Cardiac septum (tissue), 1 donor: ENCODE data around the gene TRMT1L. TPM values are rescaled to one million over a fixed set of nuclear protein-coding genes. Genes with fewer than 3 reads are reported as not detected.

Source experiments
- DNase-seq: peaks from one replicate; pipeline ENCODE4 v3.0.0-alpha.2; 2020; ENCODE audit warnings: low spot score
- intact Hi-C: fragments of 100-400 bp; cut with DNase I; formaldehyde crosslinking; loops from one replicate; pipeline ENCODE4 v1.14.0; 2022
- total RNA-seq: library from RNA; stranded (reverse); fragmentation: NEBNext Ultra II Directional; extraction: Animal tissue kit (Norgen Biotek cat#: 25700); gene quantifications from one replicate; pipeline ENCODE4 v1.2.1, GENCODE V29; 2021
- donor health status: DM: no; HTN: no; CAD: no.

The TRMT1L gene
- total RNA-seq, 1 donor from 2014 or later: 20.6 TPM

- intact Hi-C loops: no loop called here
- DNase-seq: no peak
Observed at GRCh38 chr1:185139246-185139645, 17.5 kb downstream of the TRMT1L start.

DNA sequence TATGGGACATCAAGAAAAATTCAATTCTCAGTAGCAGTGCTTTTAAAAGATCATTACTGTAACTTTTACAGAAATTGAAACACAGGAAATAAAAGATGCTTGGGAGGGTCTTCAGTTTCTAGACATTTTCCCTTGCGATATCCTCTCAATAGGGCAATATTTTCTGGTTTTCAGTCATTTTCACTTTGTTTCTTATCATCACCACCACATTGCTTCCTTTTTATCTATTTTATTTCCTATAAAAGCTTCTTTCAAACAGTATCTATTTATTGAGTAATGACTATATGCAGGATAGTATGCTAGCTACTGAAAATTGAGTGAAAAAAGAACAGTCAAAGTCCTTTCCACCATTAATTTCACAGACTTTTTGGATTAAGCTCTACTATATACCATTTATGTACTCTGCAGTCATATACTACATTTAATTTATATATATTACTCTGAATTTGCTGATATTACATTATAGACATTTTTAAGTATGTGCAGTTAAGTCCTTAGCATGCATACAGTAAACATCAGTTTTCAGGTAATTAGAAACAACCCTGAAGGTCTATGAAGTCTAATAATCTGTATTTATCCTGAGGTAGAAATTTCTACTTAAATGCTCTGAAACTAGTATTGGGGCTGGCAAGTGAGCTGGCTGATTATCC is 18.7 kb downstream of the TRMT1L start:
- no peak for DNase-seq
- intact Hi-C loops: no loop called here

- intact Hi-C loops: no loop called here
- no peak for DNase-seq
Observed at GRCh38 chr1:185132534-185132933, 24.2 kb downstream of the TRMT1L start.

GRCh38 chr1:185129708-185130107 is 27.0 kb downstream of the TRMT1L start:
- intact Hi-C loops: no loop called here
- no peak for DNase-seq

- DNase-seq: no peak
- intact Hi-C loops: no loop called here
Observed at GRCh38 chr1:185112356-185112755, 44.4 kb downstream of the TRMT1L start.

DNA sequence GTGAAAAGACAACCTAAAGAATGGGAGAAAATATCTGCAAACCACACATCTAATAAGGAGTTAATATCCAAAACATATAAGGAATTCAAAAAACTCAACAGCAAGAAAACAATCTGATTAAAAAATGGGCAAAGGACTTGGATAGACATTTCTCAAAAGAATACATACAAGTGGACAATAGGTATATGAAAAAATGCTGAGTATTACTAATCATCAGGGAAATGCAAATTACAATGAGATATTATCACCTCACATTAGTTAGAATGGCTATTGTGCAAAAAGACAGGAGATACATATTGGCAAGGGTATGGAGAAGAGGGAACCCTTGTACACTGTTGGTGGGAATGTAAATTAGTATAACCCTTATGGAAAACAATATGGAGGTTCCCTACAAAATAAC is 44.9 kb downstream of the TRMT1L start:
- DNase-seq: no peak
- intact Hi-C loops: no loop called here

DNA sequence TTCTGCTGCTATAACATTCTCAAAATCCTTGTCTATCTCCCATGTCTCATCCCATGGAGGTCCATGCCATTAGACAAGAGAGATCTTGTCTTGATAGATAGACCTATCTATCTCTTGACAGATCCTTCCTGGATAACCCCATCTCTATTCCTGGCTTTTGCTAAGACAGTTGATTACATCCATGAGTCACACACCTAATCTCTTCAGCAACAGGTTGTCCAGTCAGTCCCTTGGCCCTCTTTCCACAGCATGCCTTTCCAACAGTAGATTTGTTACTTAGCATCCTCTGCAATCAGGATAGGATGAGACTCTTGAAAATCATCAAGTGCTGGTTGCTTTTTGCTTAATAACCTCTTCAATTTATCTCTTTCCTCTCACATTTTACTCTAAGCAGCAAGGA is 46.6 kb downstream of the TRMT1L start:
- no peak for DNase-seq
- intact Hi-C loops: no loop called here

DNA sequence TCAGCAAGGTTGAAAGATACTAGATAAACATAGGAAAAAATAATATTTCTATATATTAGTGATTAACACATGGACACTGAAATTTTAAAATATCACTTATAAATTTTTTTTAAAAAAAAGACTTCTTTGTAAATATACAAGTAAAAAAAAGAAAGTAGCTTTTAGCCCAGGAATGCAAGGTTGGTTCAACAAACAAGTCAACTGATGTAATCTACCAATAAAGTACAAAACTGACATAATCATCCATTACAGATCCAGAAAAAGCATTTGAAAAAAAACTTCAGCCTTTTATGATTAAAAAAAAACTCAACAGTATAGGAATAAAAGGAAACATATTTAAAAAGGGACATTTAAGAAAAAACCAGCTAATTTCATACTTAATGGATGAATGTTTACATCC is 48.4 kb downstream of the TRMT1L start:
- intact Hi-C loops: no loop called here

GRCh38 chr1:185105121-185105520 is 51.6 kb downstream of the TRMT1L start:
- no peak for DNase-seq
- intact Hi-C loops: no loop called here

More for the DNA sequence above, 48.4 kb downstream of the TRMT1L start:
- no peak for DNase-seq

DNA sequence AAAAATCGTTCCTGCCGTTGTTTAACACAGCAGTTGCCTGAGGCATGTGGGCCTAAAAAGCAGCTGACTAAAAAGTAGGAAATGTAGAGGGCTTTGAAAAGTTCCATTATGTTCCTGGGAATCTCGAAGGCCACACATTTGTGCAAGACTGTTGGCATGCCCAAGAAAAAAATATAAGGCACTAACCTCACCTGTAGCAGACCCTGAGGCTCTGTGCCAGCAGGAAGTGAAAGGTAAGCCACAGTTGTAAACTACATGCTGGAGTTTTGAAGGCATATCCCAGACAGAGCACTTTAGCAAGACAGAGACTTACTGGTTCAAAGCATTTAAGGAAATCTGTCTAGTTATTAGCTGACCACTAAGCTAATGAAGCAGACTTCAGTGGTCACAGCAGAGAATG is 52.7 kb downstream of the TRMT1L start:
- no peak for DNase-seq
- intact Hi-C loops: no loop called here

- intact Hi-C loops: no loop called here
- DNase-seq: no peak
Observed at GRCh38 chr1:185096531-185096930, 60.2 kb downstream of the TRMT1L start.

DNA sequence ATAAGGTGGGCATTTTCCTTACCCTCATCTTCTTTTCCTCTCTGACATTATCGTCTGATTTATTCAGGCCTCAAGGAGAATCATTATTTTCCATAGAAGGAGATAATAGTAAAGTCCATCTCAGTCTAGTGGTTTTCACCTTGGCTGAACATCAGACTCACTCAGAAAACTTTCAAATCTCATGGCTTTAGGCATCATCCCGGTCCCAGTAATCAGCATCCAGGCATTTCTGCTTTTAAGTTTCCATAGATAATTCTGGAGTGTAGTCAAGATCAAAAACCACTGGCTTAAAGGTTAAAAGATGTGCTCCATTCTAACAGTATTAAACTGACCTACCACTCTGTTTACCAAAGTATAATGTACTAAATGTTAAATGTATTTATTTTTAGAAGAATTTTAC is 62.0 kb downstream of the TRMT1L start:
- no peak for DNase-seq
- intact Hi-C loops: no loop called here

- DNase-seq: no peak
- intact Hi-C loops: no loop called here
Observed at GRCh38 chr1:185091480-185091879, 65.3 kb downstream of the TRMT1L start.

GRCh38 chr1:185087746-185088145 is 69.0 kb downstream of the TRMT1L start:
- no peak for DNase-seq
- intact Hi-C loops: no loop called here

GRCh38 chr1:185087101-185087500 is 69.7 kb downstream of the TRMT1L start:
- DNase-seq: no peak
- intact Hi-C loops: no loop called here

GRCh38 chr1:185083818-185084217 is 72.9 kb downstream of the TRMT1L start:
- no peak for DNase-seq

GRCh38 chr1:185080422-185080821 is 76.3 kb downstream of the TRMT1L start:
- intact Hi-C loops: no loop called here
- DNase-seq: no peak

More at GRCh38 chr1:185083818-185084217, 72.9 kb downstream of the TRMT1L start:
- intact Hi-C loops: no loop called here

- intact Hi-C loops: no loop called here
- DNase-seq: no peak
Observed at GRCh38 chr1:185077374-185077773, 79.4 kb downstream of the TRMT1L start.

DNA sequence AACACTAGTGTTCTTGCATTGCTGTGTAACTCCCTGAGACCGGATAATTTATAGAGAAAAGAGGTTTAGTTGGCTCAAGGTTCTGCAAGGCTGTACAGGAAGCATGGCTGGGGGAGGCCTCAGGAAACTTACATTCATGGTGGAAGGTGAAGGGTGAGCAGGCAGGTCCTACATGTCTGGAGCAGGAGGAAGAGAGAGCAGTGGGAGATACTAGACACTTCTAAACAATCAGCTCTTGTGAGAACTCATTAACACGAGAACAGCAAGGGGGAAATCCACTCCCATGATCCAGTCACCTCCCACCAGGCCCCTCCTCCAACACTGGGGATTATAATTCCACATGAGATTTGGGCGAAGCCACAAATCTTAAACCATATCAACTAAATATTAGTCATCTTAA is 81.3 kb downstream of the TRMT1L start:
- DNase-seq: no peak
- intact Hi-C loops: no loop called here

- no peak for DNase-seq
- intact Hi-C loops: no loop called here
Observed at GRCh38 chr1:185074307-185074706, 82.4 kb downstream of the TRMT1L start.

DNA sequence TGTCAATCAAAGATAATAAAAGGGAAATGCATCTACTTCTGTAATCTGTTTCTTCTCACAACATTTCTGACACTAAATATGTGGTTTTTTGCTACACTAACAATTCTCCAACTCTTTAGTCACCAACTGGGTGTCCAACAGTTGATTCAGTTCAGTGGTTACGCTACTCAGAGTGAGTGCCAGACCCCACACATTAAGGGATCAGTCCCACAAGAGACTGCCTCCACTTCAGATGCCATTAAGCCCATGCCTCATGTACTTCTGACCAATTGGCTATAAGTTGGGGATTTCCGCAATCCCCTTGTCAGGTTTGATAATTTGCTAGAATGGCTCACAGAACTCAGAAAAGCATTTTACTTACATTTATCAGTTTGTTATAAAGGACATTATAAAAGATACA is 83.0 kb downstream of the TRMT1L start:
- intact Hi-C loops: no loop called here
- DNase-seq: no peak

- intact Hi-C loops: no loop called here
- no peak for DNase-seq
Observed at GRCh38 chr1:185070051-185070450, 86.7 kb downstream of the TRMT1L start.
